Mammary epithelial cell (primary cell): ENCODE results near the gene SRGAP3.

ENCODE experiments used
- EZH2 ChIP-seq: IDR thresholded peaks from 2 replicates; pipeline ENCODE4 v1.6.1; 2012; ENCODE audit warnings: low read length, inconsistent platforms, borderline replicate concordance
- TF ChIP-seq, protein P1 (sequence below), 2 donors: IDR thresholded peaks in 1 of 2; conservative IDR thresholded peaks in 1 of 2; 2 replicates each; pipeline ENCODE4 v1.5.1; 2011 to 2012; ENCODE audit warnings: inconsistent platforms in 2 of 2, low read length in 2 of 2, mild to moderate bottlenecking in 2 of 2, control low read depth in 1 of 2, low read depth in 1 of 2; ENCODE audit not compliant: insufficient read depth in 1 of 2; ENCODE audit errors: extremely low read depth in 1 of 2

DNA sequence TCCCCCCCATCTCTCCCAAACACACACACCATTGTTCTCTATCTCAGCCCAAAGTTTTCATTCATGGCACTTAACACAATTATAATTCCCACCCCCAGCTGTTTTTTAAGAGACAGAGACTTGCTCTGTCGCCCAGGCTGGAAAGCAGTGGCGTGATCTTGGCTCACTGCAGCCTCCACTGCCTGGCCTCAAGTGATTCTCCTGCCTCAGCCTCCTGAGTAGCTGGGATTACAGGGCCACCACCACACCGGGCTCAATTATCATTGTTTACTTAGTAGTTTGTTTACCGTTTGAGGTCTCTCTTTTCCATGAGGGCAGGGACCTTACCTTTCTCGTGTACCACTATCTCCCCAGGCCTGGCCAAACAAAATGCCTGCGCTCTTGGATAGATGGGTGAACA lies 206.4 kb downstream of the SRGAP3 start:
- TF ChIP-seq, protein P1, sequence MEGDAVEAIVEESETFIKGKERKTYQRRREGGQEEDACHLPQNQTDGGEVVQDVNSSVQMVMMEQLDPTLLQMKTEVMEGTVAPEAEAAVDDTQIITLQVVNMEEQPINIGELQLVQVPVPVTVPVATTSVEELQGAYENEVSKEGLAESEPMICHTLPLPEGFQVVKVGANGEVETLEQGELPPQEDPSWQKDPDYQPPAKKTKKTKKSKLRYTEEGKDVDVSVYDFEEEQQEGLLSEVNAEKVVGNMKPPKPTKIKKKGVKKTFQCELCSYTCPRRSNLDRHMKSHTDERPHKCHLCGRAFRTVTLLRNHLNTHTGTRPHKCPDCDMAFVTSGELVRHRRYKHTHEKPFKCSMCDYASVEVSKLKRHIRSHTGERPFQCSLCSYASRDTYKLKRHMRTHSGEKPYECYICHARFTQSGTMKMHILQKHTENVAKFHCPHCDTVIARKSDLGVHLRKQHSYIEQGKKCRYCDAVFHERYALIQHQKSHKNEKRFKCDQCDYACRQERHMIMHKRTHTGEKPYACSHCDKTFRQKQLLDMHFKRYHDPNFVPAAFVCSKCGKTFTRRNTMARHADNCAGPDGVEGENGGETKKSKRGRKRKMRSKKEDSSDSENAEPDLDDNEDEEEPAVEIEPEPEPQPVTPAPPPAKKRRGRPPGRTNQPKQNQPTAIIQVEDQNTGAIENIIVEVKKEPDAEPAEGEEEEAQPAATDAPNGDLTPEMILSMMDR (conservative IDR thresholded peaks at IDR 0.05 in 1 of 2, IDR thresholded peaks at IDR 0.05 in 1 of 2; ENCODE audit: extremely low read depth in 1 of 2, insufficient read depth in 1 of 2, low read depth in 1 of 2, low read length in 2 of 2) = no peak
- no peak for TF ChIP-seq EZH2
